Activated naive CD4-positive, alpha-beta T cell treated with anti-CD3 and anti-CD28 coated beads, Interleukin-2, amount 50 U/mL, for 72 hours (primary cell): Measurements from ENCODE around the gene GAPVD1. TPM values are rescaled to one million over a fixed set of nuclear protein-coding genes. Genes with fewer than 3 reads are reported as not detected.
"Not testable (repeated sequence)": the region's sequence is repeated elsewhere in the genome, so short reads cannot be mapped to it uniquely, and the experiment has no call there.

Source experiments
- ATAC-seq, 2 donors: fragments of 150-1000 bp; cut with Tn5 transposase; 2 replicates each; pipeline ENCODE4 v1.10.0; 2021; ENCODE audit warnings: mild to moderate bottlenecking in 2 of 2, moderate library complexity in 2 of 2
- DNase-seq, 2 donors: peaks; one replicate each; pipeline ENCODE4 v3.0.0; 2021 to 2022; ENCODE audit warnings: low spot score in 2 of 2
- H3K27ac Mint-ChIP-seq, 2 donors: one replicate each; pipeline ENCODE4 v1.8.0; 2022; ENCODE audit warnings: mild to moderate bottlenecking in 2 of 2, mixed read lengths in 2 of 2
- H3K36me3 Mint-ChIP-seq, 2 donors: one replicate each; pipeline ENCODE4 v1.8.0; 2022; ENCODE audit warnings: mixed read lengths in 2 of 2
- H3K9me3 Mint-ChIP-seq, 2 donors: one replicate each; pipeline ENCODE4 v1.8.0; 2022; ENCODE audit warnings: mixed read lengths in 2 of 2
- total RNA-seq, 2 donors: library from RNA; stranded (reverse); gene quantifications; one replicate each; pipeline ENCODE4 v1.2.3, GENCODE V29; 2022

GAPVD1 gene
- total RNA-seq, 2 donors from 2014 or later, result 44.1 to 67.7 TPM

DNA sequence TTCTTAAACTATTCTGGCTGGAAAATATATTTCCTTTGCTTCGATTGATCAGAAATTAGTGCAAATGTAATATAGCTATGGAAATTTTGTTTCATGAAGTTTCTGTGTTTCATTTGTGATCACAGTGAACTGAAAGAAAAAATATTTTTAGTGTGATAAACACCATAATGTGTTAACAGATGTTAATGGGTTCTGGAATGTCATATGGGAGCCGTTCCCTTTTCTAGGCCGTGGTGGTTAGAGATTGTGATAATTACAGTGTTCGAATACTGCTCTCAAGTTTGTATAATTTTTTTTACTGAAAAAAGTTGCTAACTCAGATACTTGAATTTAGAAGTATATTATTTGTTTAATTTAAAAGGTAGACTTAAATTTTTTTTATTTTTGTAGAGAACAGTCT is 19.3 kb downstream of the GAPVD1 start:
- Mint-ChIP-seq H3K27ac (no peak overlapping the region), H3K36me3 (no peaks in the 10 kb centered on the region), H3K9me3 (no peaks in the 10 kb centered on the region)
- DNase-seq (no peak), ATAC-seq (no peak)

DNA sequence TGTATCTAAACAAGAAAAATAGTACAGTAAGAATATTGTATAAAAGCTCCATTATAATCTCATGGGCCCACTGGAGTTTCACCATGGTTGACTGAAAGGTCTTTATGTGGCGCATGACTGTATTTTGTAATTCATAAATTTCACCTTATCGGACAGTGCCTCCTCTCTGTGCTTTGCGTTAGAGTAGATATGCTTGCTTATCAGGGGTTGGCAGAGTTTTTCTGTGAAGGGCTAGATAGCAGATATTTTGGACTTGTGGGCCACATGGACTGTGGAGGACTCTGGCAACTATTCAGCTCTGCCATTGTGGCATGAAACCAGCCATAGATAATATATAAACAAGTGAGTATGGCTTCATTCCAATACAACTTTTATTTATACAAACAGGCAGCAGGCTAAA is 23.2 kb downstream of the GAPVD1 start:
- DNase-seq (no peak), ATAC-seq (no peak)
- H3K9me3 Mint-ChIP-seq, result no peaks in the 10 kb centered on the region
- no peak overlapping the region for H3K27ac Mint-ChIP-seq
- H3K36me3 Mint-ChIP-seq, result no peaks in the 10 kb centered on the region

GRCh38 chr9:125286935-125287433 is 25.4 kb downstream of the GAPVD1 start:
- H3K27ac Mint-ChIP-seq, result peak overlapping the region in 1 of 2 donors; percentile 88
- DNase-seq, ATAC-seq, H3K9me3 Mint-ChIP-seq, H3K36me3 Mint-ChIP-seq: not testable (repeated sequence)

DNA sequence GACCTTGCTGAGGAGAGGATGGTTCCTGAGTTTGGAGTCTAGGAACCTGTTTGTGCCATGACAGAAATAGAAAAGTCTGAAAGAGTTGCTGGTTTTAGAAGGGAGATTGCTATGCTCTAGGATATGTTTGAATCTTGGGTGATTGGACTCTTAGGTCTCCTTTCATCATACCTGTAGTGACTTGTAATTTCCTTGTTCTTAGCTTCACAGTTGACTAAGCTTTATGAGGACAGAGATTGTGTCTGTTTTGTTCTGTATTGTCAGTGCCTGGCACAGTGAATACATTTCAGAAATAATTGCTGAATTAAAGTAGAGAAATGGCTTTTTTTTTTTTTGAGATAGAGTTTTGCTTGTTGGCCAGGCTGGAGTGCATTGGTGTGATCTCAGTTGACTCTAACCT is 31.5 kb downstream of the GAPVD1 start:
- Mint-ChIP-seq H3K36me3 (no peaks in the 10 kb centered on the region), H3K27ac (no peak overlapping the region), H3K9me3 (no peaks in the 10 kb centered on the region)
- ATAC-seq (peak; percentile 53 to 83), DNase-seq (no peak)

GRCh38 chr9:125295657-125296056 is 34.0 kb downstream of the GAPVD1 start:
- H3K9me3 Mint-ChIP-seq, result no peaks in the 10 kb centered on the region
- no peaks in the 10 kb centered on the region for H3K36me3 Mint-ChIP-seq
- no peak overlapping the region for H3K27ac Mint-ChIP-seq
- ATAC-seq (no peak), DNase-seq (no peak)

GRCh38 chr9:125296843-125297372 is 35.3 kb downstream of the GAPVD1 start:
- no peak for ATAC-seq
- peak overlapping the region in 1 of 2 donors; percentile 27 for H3K27ac Mint-ChIP-seq

DNA sequence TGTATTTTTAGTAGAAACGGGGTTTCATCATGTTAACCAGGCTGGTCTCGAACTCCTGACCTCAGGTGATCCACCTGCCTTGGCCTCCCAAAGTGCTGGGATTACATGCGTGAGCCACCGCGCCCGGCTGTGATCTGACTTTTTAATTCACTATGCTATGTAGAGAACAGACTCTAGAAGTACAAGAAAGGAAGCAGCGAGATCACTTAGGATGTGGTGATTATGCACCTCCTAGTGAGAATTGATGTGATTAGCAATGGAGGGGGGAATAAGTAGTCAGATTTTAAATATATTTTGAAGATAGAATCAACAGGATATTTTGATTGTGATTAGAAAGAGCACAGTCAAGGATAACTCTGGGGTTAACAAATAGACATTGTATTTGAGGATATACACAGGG is 36.3 kb downstream of the GAPVD1 start:
- no peak for ATAC-seq
- no peaks in the 10 kb centered on the region for H3K36me3 Mint-ChIP-seq
- H3K27ac Mint-ChIP-seq, result peak overlapping the region in 1 of 2 donors; percentile 20
- no peaks in the 10 kb centered on the region for H3K9me3 Mint-ChIP-seq
- DNase-seq, result no peak

More at GRCh38 chr9:125296843-125297372, 35.3 kb downstream of the GAPVD1 start:
- DNase-seq, result no peak
- Mint-ChIP-seq H3K9me3 (no peaks in the 10 kb centered on the region), H3K36me3 (no peaks in the 10 kb centered on the region)

- ATAC-seq (no peak), DNase-seq (no peak)
- H3K27ac Mint-ChIP-seq, result peak overlapping the region in 1 of 2 donors; percentile 36
- peaks cover 10% of the 10 kb centered on the region in 2 donors for H3K36me3 Mint-ChIP-seq
- no peaks in the 10 kb centered on the region for H3K9me3 Mint-ChIP-seq
Measured at GRCh38 chr9:125302241-125302640, 40.6 kb downstream of the GAPVD1 start.

- Mint-ChIP-seq H3K27ac (no peak overlapping the region), H3K36me3 (peaks cover 15 to 16% of the 10 kb centered on the region in 2 donors), H3K9me3 (no peaks in the 10 kb centered on the region)
- ATAC-seq (no peak), DNase-seq (no peak)
Measured at GRCh38 chr9:125304273-125304672, 42.6 kb downstream of the GAPVD1 start.

DNA sequence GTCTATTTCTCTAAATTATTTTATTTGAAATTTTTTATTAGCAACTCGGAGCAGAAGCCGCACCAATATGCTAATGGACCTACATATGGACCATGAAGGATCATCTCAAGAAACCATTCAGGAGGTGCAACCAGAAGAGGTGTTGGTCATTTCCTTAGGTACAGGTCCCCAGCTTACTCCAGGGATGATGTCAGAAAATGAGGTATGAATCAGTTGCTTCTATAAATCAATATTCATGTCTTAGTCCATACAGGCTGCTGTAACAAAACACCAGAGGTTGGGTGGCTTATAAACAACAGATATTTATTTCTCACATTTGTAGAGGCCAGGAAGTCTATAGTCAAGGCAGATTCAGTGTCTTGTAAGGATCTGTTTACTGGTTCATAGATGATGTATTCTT is 50.8 kb downstream of the GAPVD1 start:
- no peak overlapping the region for H3K27ac Mint-ChIP-seq
- peaks cover 30 to 49% of the 10 kb centered on the region in 2 donors for H3K36me3 Mint-ChIP-seq
- ATAC-seq (peak in 1 of 2 donors; percentile 55), DNase-seq (no peak)
- peaks cover 4 to 5% of the 10 kb centered on the region in 2 donors for H3K9me3 Mint-ChIP-seq

- H3K36me3 Mint-ChIP-seq, result peaks cover 24 to 55% of the 10 kb centered on the region in 2 donors
- ATAC-seq, result not testable (repeated sequence)
Measured at GRCh38 chr9:125316359-125316758, 54.7 kb downstream of the GAPVD1 start.

DNA sequence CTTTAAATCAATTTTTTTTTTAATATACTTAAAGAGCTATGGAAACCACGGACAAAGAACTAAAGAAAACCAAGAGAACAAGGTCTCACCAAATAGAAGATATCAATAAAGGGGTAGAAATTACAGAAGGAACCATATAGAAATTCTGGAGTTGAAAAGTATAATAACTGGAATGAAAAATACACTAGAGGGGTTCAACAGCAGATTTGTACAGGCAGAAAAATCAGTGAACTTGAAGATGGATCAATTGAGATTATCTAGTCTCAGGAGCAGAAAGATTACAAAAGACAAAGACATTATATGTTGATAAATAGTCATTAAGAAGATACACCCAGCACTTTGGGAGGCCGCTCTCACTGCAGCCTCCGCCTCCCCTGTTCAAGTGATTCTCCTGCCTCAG is 56.1 kb downstream of the GAPVD1 start:
- Mint-ChIP-seq H3K9me3 (peaks cover 4 to 5% of the 10 kb centered on the region in 2 donors), H3K36me3 (peaks cover 24 to 50% of the 10 kb centered on the region in 2 donors), H3K27ac (no peak overlapping the region)
- no peak for ATAC-seq
- DNase-seq, result no peak

More at GRCh38 chr9:125316359-125316758, 54.7 kb downstream of the GAPVD1 start:
- DNase-seq, H3K9me3 Mint-ChIP-seq, H3K27ac Mint-ChIP-seq: not testable (repeated sequence)

- ATAC-seq, result no peak
- peaks cover 1 to 18% of the 10 kb centered on the region in 2 donors for H3K36me3 Mint-ChIP-seq
- DNase-seq, result no peak
- H3K27ac Mint-ChIP-seq, result no peak overlapping the region
- H3K9me3 Mint-ChIP-seq, result no peaks in the 10 kb centered on the region
Measured at GRCh38 chr9:125321496-125321895, 59.9 kb downstream of the GAPVD1 start.

DNA sequence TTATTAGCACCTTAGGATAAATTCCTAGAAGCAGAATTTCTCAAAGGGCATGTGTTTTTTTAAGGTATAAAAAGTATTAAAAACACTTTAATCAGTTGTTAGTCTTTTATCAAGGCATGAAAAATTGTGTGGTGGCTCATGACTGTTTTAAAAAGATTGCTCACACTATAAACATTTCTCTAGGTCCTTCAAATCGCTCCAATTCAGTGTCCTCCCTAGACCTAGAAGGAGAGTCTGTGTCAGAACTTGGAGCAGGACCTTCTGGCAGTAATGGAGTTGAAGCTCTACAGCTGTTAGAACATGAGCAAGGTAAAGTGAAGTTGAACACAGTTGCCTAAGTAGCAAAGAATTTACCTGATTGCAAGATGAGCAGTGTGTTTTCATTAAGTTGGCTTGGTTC is 62.0 kb downstream of the GAPVD1 start:
- Mint-ChIP-seq H3K27ac (no peak overlapping the region), H3K9me3 (no peaks in the 10 kb centered on the region), H3K36me3 (peaks cover 0 to 5% of the 10 kb centered on the region in 2 donors)
- ATAC-seq, result no peak
- DNase-seq, result no peak

GRCh38 chr9:125325826-125326225 is 64.2 kb downstream of the GAPVD1 start:
- Mint-ChIP-seq H3K27ac (no peak overlapping the region), H3K9me3 (no peaks in the 10 kb centered on the region), H3K36me3 (peaks cover 0 to 14% of the 10 kb centered on the region in 2 donors)
- DNase-seq (no peak), ATAC-seq (no peak)

DNA sequence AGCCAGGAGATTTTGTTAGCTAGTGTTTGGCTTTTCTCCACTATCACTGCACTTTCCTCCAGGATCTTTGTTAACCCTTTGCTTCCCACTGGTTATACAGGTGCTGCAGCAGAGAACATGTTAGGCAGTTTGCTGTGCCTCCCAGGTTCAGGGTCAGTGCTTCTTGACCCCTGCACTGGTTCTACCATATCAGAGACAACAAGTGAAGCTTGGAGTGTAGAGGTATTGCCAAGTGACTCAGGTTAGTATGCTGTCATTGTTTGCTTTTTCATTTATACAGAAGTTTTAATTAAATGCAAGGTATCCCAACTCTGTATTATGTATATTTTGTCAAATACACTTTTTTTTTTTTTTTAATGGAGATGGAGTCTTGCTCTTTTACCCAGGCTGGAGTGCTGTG is 68.4 kb downstream of the GAPVD1 start:
- peaks cover 4 to 29% of the 10 kb centered on the region in 2 donors for H3K36me3 Mint-ChIP-seq
- DNase-seq (no peak), ATAC-seq (no peak)
- H3K9me3 Mint-ChIP-seq, result no peaks in the 10 kb centered on the region
- no peak overlapping the region for H3K27ac Mint-ChIP-seq

DNA sequence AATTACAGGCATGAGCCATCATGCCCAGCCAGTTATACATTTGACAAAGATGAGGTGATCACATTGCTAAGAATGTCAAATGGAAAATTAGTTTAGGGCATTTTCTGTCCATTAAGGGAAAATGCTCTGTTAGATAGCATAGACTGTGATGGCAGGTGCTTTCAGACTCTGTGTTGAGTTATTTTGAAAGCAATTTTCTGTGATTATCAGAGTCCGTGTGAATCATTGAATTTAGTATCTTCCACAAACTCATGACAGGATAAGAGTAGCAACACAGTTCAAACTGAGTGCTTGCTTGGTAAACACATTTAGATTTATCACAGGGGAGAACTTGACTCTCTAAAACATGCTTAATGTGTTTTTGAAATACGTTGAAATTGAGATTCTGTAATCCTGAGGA is 69.0 kb downstream of the GAPVD1 start:
- DNase-seq, result no peak
- ATAC-seq, result peak in 1 of 2 donors; percentile 67
- Mint-ChIP-seq H3K36me3 (peaks cover 4 to 30% of the 10 kb centered on the region in 2 donors), H3K9me3 (no peaks in the 10 kb centered on the region), H3K27ac (peak overlapping the region in 1 of 2 donors; percentile 55)

- H3K27ac Mint-ChIP-seq, result peak overlapping the region; percentile 65 to 73
- peaks cover 4 to 30% of the 10 kb centered on the region in 2 donors for H3K36me3 Mint-ChIP-seq
- DNase-seq, result peak in 1 of 2 donors; percentile 46
Measured at GRCh38 chr9:125332527-125332926, 70.9 kb downstream of the GAPVD1 start.

More at GRCh38 chr9:125332527-125332926, 70.9 kb downstream of the GAPVD1 start:
- peak; percentile 95 to 99 for ATAC-seq
- H3K9me3 Mint-ChIP-seq, result no peaks in the 10 kb centered on the region
